ENCODE results near the gene SLC26A2.

GRCh38 chr5:149959406-149960236 lies 937 bp upstream of the SLC26A2 start:
- TF ChIP-seq POLR2A (IDR thresholded peaks at IDR 0.05; ENCODE audit: low read depth, low read length) (no peak), POLR2AphosphoS5 (IDR thresholded peaks at IDR 0.05; ENCODE audit: low read depth, low read length) (no peak)

Data from GM12892 (cell line).